Natural killer cell (primary cell): ENCODE measurements around the gene INTS7. TPM values are rescaled to one million over a fixed set of nuclear protein-coding genes. Genes with fewer than 3 reads are reported as not detected.

Experiments used
- ATAC-seq, 3 donors: fragments of 150-1000 bp in 2 of 3; fragments of 200-7000 bp in 1 of 3; cut with Tn5 transposase; 1 replicate in 1 of 3; 2 replicates in 2 of 3; pipeline ENCODE4 v1.10.0; 2021; ENCODE audit warnings: mild to moderate bottlenecking in 2 of 3, moderate library complexity in 2 of 3
- DNase-seq, 2 donors: peaks; one replicate each; pipeline versions ENCODE4 v3.0.0 to v3.0.0-alpha.2; 2013 to 2021; ENCODE audit warnings: mixed read lengths in 1 of 2
- H3K27ac ChIP-seq: one replicate; pipeline ENCODE4 v1.5.1; 2013; ENCODE audit warnings: mild to moderate bottlenecking, low read length
- H3K27me3 ChIP-seq: one replicate; pipeline ENCODE4 v1.6.1; 2013; ENCODE audit warnings: low read length; ENCODE audit not compliant: control insufficient read depth, insufficient read depth
- H3K36me3 ChIP-seq: one replicate; pipeline ENCODE4 v1.6.1; 2013; ENCODE audit warnings: low read length; ENCODE audit not compliant: control insufficient read depth, insufficient read depth
- H3K4me1 ChIP-seq: one replicate; pipeline ENCODE4 v1.6.1; 2013; ENCODE audit warnings: low read length; ENCODE audit not compliant: control insufficient read depth, insufficient read depth
- H3K4me3 ChIP-seq: one replicate; pipeline ENCODE4 v1.5.1; 2013; ENCODE audit warnings: low read length
- H3K9me3 ChIP-seq: one replicate; pipeline ENCODE4 v1.6.1; 2013; ENCODE audit warnings: low read length; ENCODE audit not compliant: control insufficient read depth, insufficient read depth
- H3K27ac Mint-ChIP-seq, 2 donors: one replicate each; pipeline ENCODE4 v1.8.0; 2022; ENCODE audit warnings: mild to moderate bottlenecking in 2 of 2, mixed read lengths in 2 of 2, moderate library complexity in 1 of 2
- H3K27me3 Mint-ChIP-seq, 2 donors: one replicate each; pipeline ENCODE4 v1.8.0; 2022; ENCODE audit warnings: low read depth in 2 of 2, mixed read lengths in 2 of 2
- H3K36me3 Mint-ChIP-seq: one replicate; pipeline ENCODE4 v1.8.0; 2022; ENCODE audit warnings: mixed read lengths
- H3K4me1 Mint-ChIP-seq, 2 donors: one replicate each; pipeline ENCODE4 v1.8.0; 2022; ENCODE audit warnings: mixed read lengths in 2 of 2
- H3K4me3 Mint-ChIP-seq: one replicate; pipeline ENCODE4 v1.8.0; 2022; ENCODE audit warnings: mild to moderate bottlenecking, moderate library complexity, mixed read lengths
- H3K9me3 Mint-ChIP-seq, 2 donors: one replicate each; pipeline ENCODE4 v1.8.0; 2022; ENCODE audit warnings: mixed read lengths in 2 of 2
- WGBS: methylation state at CpG from one replicate; pipeline ENCODE4 v1.1.7; 2013; ENCODE audit warnings: missing lambda C conversion rate; ENCODE audit not compliant: insufficient coverage; 5-methylcytosine and 5-hydroxymethylcytosine counted together
- intact Hi-C: fragments of 100-400 bp; cut with micrococcal nuclease; formaldehyde crosslinking; loops from one replicate; pipeline ENCODE4 v1.14.2; 2022
- total RNA-seq, 4 donors: library from RNA; stranded (reverse); fragments of 120-200 nt in 1 of 4; gene quantifications; one replicate each; pipeline versions ENCODE4 v1.2.3 to v1.2.4, GENCODE V29; 2013 to 2022
- TF ChIP-seq, protein P1 (sequence below): fragments of 200-600 bp; IDR thresholded peaks from one replicate; pipeline ENCODE4 v1.8.0; 2022; ENCODE audit warnings: antibody characterized with exemption

Gene INTS7
- total RNA-seq, 3 donors from 2014 or later (not counting 1 experiment from before 2014, with no cell fraction given), result 10.0 to 20.3 (median 11.0) TPM

- peak overlapping the region in 1 of 2 donors; percentile 59 for H3K27ac Mint-ChIP-seq
- intact Hi-C loops, result loop anchor here (1.0 to 5.0 kb wide), 4 partner anchors 23 to 445 kb away; partner anchors contain the start of genes DTL and INTS7
Measured at GRCh38 chr1:212012034-212012740, 23.2 kb downstream of the INTS7 start.

DNA sequence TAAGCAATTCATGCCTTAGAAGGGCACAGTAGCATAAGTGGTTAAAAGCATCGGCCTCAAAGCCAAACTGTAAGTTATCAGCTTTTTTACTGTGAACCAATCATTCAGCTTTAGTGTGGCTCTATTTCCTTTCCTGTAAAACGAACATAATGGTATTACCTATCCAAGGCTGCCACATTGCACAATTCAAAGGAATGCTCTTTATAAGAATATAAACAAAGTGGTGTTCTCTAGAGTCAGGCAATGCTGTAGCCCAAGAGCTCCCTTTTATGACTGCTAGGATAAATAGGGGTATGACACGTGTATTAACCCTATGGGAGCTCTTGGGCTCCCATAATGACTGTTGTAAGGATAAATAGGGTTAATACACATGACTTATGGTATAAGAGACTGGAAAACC lies 25.4 kb downstream of the INTS7 start:
- Mint-ChIP-seq H3K4me3 (no peak overlapping the region), H3K27ac (no peak overlapping the region), H3K9me3 (no peaks in the 10 kb centered on the region), H3K36me3 (no peaks in the 10 kb centered on the region), H3K4me1 (no peaks in the 10 kb centered on the region), H3K27me3 (no peaks in the 10 kb centered on the region)
- H3K36me3 ChIP-seq, result peaks cover 27% of the 10 kb centered on the region
- TF ChIP-seq, protein P1, sequence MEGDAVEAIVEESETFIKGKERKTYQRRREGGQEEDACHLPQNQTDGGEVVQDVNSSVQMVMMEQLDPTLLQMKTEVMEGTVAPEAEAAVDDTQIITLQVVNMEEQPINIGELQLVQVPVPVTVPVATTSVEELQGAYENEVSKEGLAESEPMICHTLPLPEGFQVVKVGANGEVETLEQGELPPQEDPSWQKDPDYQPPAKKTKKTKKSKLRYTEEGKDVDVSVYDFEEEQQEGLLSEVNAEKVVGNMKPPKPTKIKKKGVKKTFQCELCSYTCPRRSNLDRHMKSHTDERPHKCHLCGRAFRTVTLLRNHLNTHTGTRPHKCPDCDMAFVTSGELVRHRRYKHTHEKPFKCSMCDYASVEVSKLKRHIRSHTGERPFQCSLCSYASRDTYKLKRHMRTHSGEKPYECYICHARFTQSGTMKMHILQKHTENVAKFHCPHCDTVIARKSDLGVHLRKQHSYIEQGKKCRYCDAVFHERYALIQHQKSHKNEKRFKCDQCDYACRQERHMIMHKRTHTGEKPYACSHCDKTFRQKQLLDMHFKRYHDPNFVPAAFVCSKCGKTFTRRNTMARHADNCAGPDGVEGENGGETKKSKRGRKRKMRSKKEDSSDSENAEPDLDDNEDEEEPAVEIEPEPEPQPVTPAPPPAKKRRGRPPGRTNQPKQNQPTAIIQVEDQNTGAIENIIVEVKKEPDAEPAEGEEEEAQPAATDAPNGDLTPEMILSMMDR, result no peak
- no peak overlapping the region for H3K4me3 ChIP-seq
- no peak overlapping the region for H3K27ac ChIP-seq
- H3K27me3 ChIP-seq, result no peaks in the 10 kb centered on the region
- no peaks in the 10 kb centered on the region for H3K9me3 ChIP-seq
- no peaks in the 10 kb centered on the region for H3K4me1 ChIP-seq
- intact Hi-C loops, result loop anchor here (5.0 kb wide), 1 partner anchor 328 kb away; no protein-coding TSS in a partner anchor
- DNase-seq (no peak), ATAC-seq (no peak)
- WGBS, result 70% methylated on average over 2 of the region's 3 CpGs

More at GRCh38 chr1:212012034-212012740, 23.2 kb downstream of the INTS7 start:
- Mint-ChIP-seq H3K9me3 (no peaks in the 10 kb centered on the region), H3K4me3 (no peak overlapping the region), H3K4me1 (peaks cover 0 to 6% of the 10 kb centered on the region in 2 donors), H3K36me3 (no peaks in the 10 kb centered on the region), H3K27me3 (no peaks in the 10 kb centered on the region)
- Histone ChIP-seq H3K4me3 (no peak overlapping the region), H3K36me3 (peaks cover 23% of the 10 kb centered on the region), H3K27ac (no peak overlapping the region), H3K27me3 (no peaks in the 10 kb centered on the region), H3K4me1 (no peaks in the 10 kb centered on the region), H3K9me3 (no peaks in the 10 kb centered on the region)
- peak; percentile 93 to 100 (median 100) for ATAC-seq
- TF ChIP-seq, protein P1, result peak; percentile 84
- WGBS, result 69% methylated on average over 5 of the region's 7 CpGs
- peak; percentile 39 to 82 for DNase-seq

DNA sequence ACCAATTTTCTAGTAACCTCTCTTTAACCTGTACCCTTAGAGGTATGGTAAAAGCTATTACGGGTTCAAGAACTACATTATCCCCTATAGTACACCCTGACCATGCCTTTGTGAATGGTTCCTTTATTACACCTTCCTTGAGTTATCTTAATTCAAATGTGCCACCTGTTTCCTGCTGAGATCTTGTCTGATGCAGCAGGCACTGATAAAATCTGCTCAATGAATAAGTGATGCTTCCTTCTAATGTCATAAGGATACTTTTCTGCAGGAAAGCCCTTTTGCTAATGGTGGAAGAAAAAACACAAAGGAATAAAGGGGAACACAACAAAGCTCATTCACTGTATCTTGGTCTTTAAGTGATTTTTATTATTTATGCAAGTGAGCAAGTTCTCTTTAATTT lies 25.8 kb downstream of the INTS7 start:
- no peak overlapping the region for H3K27ac Mint-ChIP-seq
- no peak overlapping the region for H3K4me3 Mint-ChIP-seq
- no peak overlapping the region for H3K27ac ChIP-seq
- H3K9me3 ChIP-seq, result no peaks in the 10 kb centered on the region
- H3K4me1 Mint-ChIP-seq, result no peaks in the 10 kb centered on the region
- H3K36me3 Mint-ChIP-seq, result no peaks in the 10 kb centered on the region
- H3K27me3 ChIP-seq, result no peaks in the 10 kb centered on the region
- intact Hi-C loops, result no loop called here
- H3K4me1 ChIP-seq, result no peaks in the 10 kb centered on the region
- no peaks in the 10 kb centered on the region for H3K27me3 Mint-ChIP-seq
- 67% methylated on average over 1 of the region's 1 CpG for WGBS
- no peak for ATAC-seq
- peaks cover 29% of the 10 kb centered on the region for H3K36me3 ChIP-seq
- H3K4me3 ChIP-seq, result no peak overlapping the region
- H3K9me3 Mint-ChIP-seq, result no peaks in the 10 kb centered on the region
- no peak for DNase-seq
- TF ChIP-seq, protein P1, result no peak

GRCh38 chr1:212007886-212008285 lies 27.5 kb downstream of the INTS7 start:
- WGBS, result 95% methylated on average over 9 of the region's 9 CpGs
- Mint-ChIP-seq H3K36me3 (no peaks in the 10 kb centered on the region), H3K27ac (no peak overlapping the region)

More at GRCh38 chr1:212007886-212008285, 27.5 kb downstream of the INTS7 start:
- Mint-ChIP-seq H3K4me3 (no peak overlapping the region), H3K9me3 (no peaks in the 10 kb centered on the region), H3K4me1 (no peaks in the 10 kb centered on the region), H3K27me3 (no peaks in the 10 kb centered on the region)
- TF ChIP-seq, protein P1, result no peak
- Histone ChIP-seq H3K27ac (no peak overlapping the region), H3K27me3 (no peaks in the 10 kb centered on the region), H3K4me1 (no peaks in the 10 kb centered on the region), H3K9me3 (no peaks in the 10 kb centered on the region), H3K36me3 (peaks cover 32% of the 10 kb centered on the region), H3K4me3 (no peak overlapping the region)
- intact Hi-C loops, result no loop called here
- no peak for DNase-seq
- ATAC-seq, result no peak
